ENCODE results near the gene IER3.

IER3 gene

DNA sequence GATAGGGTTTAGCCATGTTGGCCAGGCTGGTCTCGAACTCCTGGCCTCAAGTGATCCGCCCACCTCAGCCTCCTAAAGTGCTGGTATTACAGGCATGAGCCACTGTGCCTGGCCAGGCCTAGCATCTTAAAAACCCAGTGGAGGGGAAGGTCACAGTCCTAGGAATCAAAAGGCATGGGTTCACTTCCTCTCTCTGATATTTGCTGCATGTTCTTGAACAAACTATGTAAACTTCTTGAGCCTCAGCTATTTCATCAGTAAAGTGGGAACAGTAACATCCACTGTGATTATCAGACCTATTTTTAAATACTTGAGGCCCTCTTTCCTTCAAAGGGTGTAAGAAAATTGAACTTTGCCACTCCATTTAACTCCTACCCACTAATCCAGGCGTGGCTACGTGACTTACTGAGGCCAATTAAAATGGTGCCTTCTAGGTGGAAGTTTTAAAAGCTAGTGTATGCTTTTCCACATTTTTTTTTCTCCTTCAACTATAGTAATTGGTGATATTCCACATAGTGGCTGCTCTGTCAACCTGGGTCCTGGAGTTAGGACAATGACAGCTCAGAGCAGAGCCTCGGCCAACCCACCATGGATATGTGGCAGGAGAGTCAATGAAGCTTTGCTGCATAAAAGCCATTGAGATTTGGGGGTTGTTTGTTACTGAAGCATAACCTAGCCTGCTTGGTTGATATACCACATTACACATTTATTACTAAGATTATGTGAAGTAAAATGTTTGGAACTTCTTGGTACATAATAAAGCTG is 32.2 kb upstream of the IER3 start:
- Histone ChIP-seq H3K9me3 (ENCODE audit: severe bottlenecking) (no peaks in the 10 kb centered on the region), H3K27me3 (ENCODE audit: insufficient read depth, poor library complexity, severe bottlenecking) (no peaks in the 10 kb centered on the region), H3K4me1 (ENCODE audit: insufficient read depth, poor library complexity, severe bottlenecking) (peaks cover 22% of the 10 kb centered on the region), H3K27ac (ENCODE audit: poor library complexity, severe bottlenecking) (peak overlapping the region; percentile 45), H3K36me3 (ENCODE audit: low read depth) (no peaks in the 10 kb centered on the region), H3K4me3 (ENCODE audit: severe bottlenecking) (no peak overlapping the region)
- TF ChIP-seq, protein P1, sequence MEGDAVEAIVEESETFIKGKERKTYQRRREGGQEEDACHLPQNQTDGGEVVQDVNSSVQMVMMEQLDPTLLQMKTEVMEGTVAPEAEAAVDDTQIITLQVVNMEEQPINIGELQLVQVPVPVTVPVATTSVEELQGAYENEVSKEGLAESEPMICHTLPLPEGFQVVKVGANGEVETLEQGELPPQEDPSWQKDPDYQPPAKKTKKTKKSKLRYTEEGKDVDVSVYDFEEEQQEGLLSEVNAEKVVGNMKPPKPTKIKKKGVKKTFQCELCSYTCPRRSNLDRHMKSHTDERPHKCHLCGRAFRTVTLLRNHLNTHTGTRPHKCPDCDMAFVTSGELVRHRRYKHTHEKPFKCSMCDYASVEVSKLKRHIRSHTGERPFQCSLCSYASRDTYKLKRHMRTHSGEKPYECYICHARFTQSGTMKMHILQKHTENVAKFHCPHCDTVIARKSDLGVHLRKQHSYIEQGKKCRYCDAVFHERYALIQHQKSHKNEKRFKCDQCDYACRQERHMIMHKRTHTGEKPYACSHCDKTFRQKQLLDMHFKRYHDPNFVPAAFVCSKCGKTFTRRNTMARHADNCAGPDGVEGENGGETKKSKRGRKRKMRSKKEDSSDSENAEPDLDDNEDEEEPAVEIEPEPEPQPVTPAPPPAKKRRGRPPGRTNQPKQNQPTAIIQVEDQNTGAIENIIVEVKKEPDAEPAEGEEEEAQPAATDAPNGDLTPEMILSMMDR (IDR thresholded peaks at IDR 0.05; ENCODE audit: poor library complexity, severe bottlenecking): no peak
- no peak for DNase-seq (ENCODE audit: low spot score)
- no peak for ATAC-seq (ENCODE audit: low read depth)

DNA sequence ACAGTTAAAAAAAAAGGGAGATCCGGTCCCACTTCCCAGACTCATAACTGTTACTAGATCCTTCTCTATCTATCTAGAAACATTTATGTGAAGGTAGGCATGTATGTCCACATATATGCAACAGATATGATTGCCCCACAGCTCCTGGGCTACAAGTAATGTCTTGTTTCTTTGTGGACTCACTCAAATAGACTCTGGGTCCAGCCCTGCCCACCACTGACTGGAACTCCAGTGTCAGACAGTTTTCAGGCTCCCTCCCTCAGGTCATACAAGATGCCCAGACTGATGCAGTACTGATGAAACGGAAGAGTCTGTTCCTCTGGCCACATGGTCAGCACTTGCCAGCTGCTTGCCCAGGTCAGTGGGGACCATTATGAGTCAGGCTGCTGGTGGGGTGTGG is 30.8 kb upstream of the IER3 start:
- Histone ChIP-seq H3K4me1 (ENCODE audit: insufficient read depth, poor library complexity, severe bottlenecking) (peaks cover 13% of the 10 kb centered on the region), H3K36me3 (ENCODE audit: low read depth) (no peaks in the 10 kb centered on the region), H3K27me3 (ENCODE audit: insufficient read depth, poor library complexity, severe bottlenecking) (no peaks in the 10 kb centered on the region), H3K9me3 (ENCODE audit: severe bottlenecking) (no peaks in the 10 kb centered on the region), H3K4me3 (ENCODE audit: severe bottlenecking) (no peak overlapping the region), H3K27ac (ENCODE audit: poor library complexity, severe bottlenecking) (peak overlapping the region; percentile 45)
- DNase-seq (ENCODE audit: low spot score): no peak
- ATAC-seq (ENCODE audit: low read depth): peak; percentile 81
- TF ChIP-seq, protein P1 (IDR thresholded peaks at IDR 0.05; ENCODE audit: poor library complexity, severe bottlenecking): no peak

DNA sequence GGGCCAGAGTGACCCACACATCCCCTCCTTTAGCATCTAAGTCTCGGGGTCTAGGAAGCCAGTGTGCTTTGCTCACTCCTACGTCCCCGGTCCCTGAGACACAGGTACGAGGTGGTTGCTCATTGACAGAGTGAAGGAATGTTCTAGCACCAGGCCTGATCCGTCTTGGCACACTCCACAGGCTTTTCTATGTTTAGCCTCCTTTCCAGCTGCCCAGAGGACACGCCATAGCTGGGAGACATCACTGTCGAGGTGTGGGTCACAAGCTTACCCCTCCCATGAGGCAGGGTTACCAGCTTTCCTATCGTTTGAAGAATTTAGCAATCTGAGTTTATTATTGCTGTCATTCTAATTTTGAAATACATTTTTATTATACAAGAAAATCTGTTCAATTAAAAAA is 30.4 kb upstream of the IER3 start:
- Histone ChIP-seq H3K4me3 (ENCODE audit: severe bottlenecking) (no peak overlapping the region), H3K27ac (ENCODE audit: poor library complexity, severe bottlenecking) (peak overlapping the region; percentile 45), H3K36me3 (ENCODE audit: low read depth) (no peaks in the 10 kb centered on the region), H3K27me3 (ENCODE audit: insufficient read depth, poor library complexity, severe bottlenecking) (no peaks in the 10 kb centered on the region), H3K4me1 (ENCODE audit: insufficient read depth, poor library complexity, severe bottlenecking) (peaks cover 17% of the 10 kb centered on the region), H3K9me3 (ENCODE audit: severe bottlenecking) (no peaks in the 10 kb centered on the region)
- TF ChIP-seq, protein P1 (IDR thresholded peaks at IDR 0.05; ENCODE audit: poor library complexity, severe bottlenecking): no peak
- ATAC-seq (ENCODE audit: low read depth) (no peak), DNase-seq (ENCODE audit: low spot score) (no peak)

DNA sequence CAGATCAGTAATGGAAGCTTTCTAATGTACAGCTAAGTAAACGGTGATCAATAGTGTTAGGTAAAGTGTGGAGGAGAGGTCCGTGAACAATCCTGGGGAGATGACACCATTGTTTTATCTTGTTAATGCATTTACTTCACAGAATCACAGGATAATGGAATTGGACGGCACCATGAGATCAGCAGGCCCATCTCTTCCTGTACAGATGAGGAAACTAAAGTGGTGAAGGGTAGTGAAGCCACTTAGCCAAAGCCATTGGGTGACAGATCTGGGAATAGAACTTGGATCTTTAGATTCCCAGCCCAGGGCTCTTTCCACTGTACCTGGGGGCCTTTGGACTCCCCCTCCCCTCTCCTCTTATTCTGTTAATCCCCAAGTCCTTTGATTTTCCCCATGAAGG is 26.2 kb upstream of the IER3 start:
- no peaks in the 10 kb centered on the region for H3K27me3 ChIP-seq (ENCODE audit: insufficient read depth, poor library complexity, severe bottlenecking)
- peaks cover 26% of the 10 kb centered on the region for H3K4me1 ChIP-seq (ENCODE audit: insufficient read depth, poor library complexity, severe bottlenecking)
- DNase-seq (ENCODE audit: low spot score): no peak

More for the DNA sequence above, 26.2 kb upstream of the IER3 start:
- H3K27ac ChIP-seq (ENCODE audit: poor library complexity, severe bottlenecking): peak overlapping the region; percentile 93
- TF ChIP-seq, protein P1 (IDR thresholded peaks at IDR 0.05; ENCODE audit: poor library complexity, severe bottlenecking): no peak
- H3K9me3 ChIP-seq (ENCODE audit: severe bottlenecking): peaks cover 2% of the 10 kb centered on the region
- no peaks in the 10 kb centered on the region for H3K36me3 ChIP-seq (ENCODE audit: low read depth)
- no peak overlapping the region for H3K4me3 ChIP-seq (ENCODE audit: severe bottlenecking)
- ATAC-seq (ENCODE audit: low read depth): no peak
